ENCODE results near the gene PTGFRN. TPM values are rescaled to one million over a fixed set of nuclear protein-coding genes. Genes with fewer than 3 reads are reported as not detected.

PTGFRN gene
- total RNA-seq, 1 donor from 2014 or later = 91.3 TPM

DNA sequence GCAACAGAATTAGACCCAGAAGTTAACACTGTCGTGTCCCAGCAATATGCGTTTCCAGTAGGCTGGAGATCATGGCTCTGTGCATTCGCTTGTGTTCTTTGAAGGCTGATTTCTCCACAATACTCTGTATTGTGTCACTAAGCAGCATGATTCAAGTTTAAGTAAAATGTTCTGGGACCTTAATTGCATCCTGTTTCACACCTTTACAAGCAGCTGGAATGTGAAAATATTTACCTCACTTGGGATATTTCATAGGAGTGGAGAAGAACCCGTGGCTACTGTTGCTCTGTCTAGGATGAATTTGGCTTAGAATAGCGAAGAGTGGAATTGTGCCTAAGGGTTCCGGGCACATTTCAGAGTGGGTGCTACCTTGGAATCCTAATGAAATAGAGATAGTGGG is 6.3 kb downstream of the PTGFRN start:
- DNase-seq (ENCODE audit: low read depth) = peak; percentile 14
- TF ChIP-seq, protein P1, sequence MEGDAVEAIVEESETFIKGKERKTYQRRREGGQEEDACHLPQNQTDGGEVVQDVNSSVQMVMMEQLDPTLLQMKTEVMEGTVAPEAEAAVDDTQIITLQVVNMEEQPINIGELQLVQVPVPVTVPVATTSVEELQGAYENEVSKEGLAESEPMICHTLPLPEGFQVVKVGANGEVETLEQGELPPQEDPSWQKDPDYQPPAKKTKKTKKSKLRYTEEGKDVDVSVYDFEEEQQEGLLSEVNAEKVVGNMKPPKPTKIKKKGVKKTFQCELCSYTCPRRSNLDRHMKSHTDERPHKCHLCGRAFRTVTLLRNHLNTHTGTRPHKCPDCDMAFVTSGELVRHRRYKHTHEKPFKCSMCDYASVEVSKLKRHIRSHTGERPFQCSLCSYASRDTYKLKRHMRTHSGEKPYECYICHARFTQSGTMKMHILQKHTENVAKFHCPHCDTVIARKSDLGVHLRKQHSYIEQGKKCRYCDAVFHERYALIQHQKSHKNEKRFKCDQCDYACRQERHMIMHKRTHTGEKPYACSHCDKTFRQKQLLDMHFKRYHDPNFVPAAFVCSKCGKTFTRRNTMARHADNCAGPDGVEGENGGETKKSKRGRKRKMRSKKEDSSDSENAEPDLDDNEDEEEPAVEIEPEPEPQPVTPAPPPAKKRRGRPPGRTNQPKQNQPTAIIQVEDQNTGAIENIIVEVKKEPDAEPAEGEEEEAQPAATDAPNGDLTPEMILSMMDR (IDR thresholded peaks at IDR 0.05; ENCODE audit: insufficient read depth, low read length, poor library complexity, severe bottlenecking) = no peak
- Histone ChIP-seq H3K4me3 (ENCODE audit: low read depth, low read length) (no peak overlapping the region), H3K36me3 (ENCODE audit: control insufficient read depth, insufficient read depth, low read length) (no peaks in the 10 kb centered on the region), H3K27me3 (ENCODE audit: control insufficient read depth, insufficient read depth, low read length) (no peaks in the 10 kb centered on the region)

DNA sequence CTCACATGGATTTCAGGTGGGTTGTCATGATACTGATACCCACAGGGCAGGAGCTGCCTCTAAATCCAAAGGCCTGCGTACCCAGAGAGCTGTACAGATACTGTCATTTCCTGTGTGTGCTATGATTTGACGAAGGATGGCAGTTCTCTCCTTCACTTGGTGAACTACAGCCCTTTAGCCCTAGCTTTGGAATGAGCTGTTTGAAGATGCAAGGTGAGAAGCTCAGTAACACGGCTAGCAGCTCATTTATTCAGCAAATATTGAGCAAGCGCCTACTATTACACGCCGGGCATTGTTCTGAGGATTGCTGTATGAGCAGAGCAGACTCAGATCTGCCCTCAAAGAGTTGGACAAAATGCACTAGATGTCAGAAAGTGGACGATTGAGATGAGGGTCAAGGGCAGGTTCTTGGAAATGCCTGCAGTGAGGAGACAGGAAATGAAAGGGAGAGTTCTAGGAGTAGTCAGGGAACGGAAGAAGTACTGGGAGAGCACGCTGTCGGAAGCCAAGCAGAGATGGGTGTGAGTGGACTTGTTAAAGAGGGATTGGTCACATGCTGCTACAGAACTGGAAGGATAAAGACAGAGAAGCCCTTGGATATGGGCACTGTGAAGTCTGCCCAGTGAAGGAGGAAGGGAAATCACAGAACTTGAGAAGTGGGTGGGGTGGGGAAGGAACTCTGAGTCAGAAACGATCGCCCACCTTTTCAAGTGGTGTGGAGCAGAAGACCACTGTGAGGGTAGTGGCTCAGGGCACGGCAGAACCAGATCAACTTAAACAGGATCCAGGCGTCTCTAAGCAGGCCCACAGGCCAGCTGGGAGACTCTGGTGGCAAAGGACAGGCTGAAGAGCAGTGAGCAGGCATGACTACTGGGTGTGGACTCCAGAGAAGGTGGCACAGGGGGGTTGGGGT is 7.1 kb downstream of the PTGFRN start:
- H3K27me3 ChIP-seq (ENCODE audit: control insufficient read depth, insufficient read depth, low read length) = no peaks in the 10 kb centered on the region
- no peak for DNase-seq (ENCODE audit: low read depth)
- no peaks in the 10 kb centered on the region for H3K36me3 ChIP-seq (ENCODE audit: control insufficient read depth, insufficient read depth, low read length)
- H3K4me3 ChIP-seq (ENCODE audit: low read depth, low read length) = no peak overlapping the region
- TF ChIP-seq, protein P1 (IDR thresholded peaks at IDR 0.05; ENCODE audit: insufficient read depth, low read length, poor library complexity, severe bottlenecking) = no peak

DNA sequence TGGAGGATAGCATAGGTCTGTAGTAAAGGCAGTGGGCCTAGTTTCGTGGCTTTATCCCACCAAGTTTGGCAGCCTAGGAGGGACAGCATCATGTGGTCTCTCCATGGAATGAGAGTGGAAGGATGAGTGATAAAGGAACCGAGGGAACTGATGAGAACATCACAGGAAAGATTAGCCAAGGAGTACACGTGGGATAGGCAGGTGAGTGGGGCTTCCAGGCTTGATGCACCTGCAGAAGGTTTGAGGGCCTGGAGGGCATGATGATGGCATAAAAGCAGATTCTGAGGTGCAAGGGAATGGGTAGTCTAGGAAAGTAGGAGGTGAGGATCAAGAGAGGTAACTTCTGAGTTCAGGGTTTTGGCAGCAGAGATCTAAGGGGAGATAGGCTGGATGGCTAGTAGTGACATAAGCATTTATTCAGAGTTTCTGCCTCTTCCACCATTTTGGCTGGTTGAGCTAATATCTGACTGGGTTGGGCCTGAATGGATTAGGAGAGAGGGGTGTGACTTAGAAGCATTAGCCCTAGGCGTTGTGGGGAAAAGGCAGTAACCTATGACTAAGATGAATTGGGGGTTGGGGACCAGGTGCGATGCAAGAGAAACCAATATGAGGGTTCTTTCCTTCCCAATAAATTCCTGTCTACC is 9.1 kb downstream of the PTGFRN start:
- Histone ChIP-seq H3K4me3 (ENCODE audit: low read depth, low read length) (no peak overlapping the region), H3K27me3 (ENCODE audit: control insufficient read depth, insufficient read depth, low read length) (no peaks in the 10 kb centered on the region), H3K36me3 (ENCODE audit: control insufficient read depth, insufficient read depth, low read length) (no peaks in the 10 kb centered on the region)
- TF ChIP-seq, protein P1 (IDR thresholded peaks at IDR 0.05; ENCODE audit: insufficient read depth, low read length, poor library complexity, severe bottlenecking) = no peak
- DNase-seq (ENCODE audit: low read depth) = no peak

DNA sequence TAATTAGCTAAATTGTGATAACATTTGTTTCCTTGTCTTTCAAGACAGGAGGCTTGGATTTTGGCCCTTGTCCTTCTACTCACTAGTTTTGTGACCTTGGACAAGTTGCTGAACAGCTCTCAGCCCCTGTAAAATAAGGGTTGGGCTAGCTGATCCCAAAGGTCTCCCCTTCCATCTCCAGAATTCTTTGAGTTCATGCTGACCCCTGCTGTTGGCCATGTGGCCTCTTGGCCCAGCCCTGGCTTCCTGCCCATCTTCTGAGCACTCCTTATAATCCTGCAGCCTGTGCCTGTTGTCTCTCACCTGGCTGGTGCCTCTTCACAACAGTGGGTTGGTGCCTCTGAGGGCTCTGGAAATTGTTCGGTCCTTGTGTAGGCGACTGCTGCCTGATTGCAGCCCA is 10.1 kb downstream of the PTGFRN start:
- H3K36me3 ChIP-seq (ENCODE audit: control insufficient read depth, insufficient read depth, low read length) = no peaks in the 10 kb centered on the region
- DNase-seq (ENCODE audit: low read depth) = no peak
- TF ChIP-seq, protein P1 (IDR thresholded peaks at IDR 0.05; ENCODE audit: insufficient read depth, low read length, poor library complexity, severe bottlenecking) = no peak
- no peaks in the 10 kb centered on the region for H3K27me3 ChIP-seq (ENCODE audit: control insufficient read depth, insufficient read depth, low read length)
- no peak overlapping the region for H3K4me3 ChIP-seq (ENCODE audit: low read depth, low read length)

DNA sequence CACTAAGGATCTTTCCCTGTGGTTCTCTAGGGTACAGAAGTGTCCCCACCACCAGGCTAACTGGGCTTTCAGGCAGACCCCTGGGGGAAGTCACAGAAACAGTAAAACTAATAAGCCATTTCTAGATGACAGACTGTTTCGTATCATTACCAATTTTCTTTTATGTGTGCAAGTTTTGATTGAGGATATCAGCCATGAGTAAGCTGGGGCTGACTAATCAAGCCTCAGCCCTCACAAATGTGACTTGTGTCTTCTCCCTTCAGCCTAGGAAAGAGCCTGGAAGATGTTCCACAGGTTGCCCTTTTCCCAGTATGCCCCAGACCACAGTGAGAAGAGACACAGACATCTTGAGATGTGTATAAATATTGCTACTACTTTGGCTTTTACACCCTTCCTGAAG is 10.5 kb downstream of the PTGFRN start:
- DNase-seq (ENCODE audit: low read depth) = no peak
- no peaks in the 10 kb centered on the region for H3K27me3 ChIP-seq (ENCODE audit: control insufficient read depth, insufficient read depth, low read length)
- H3K36me3 ChIP-seq (ENCODE audit: control insufficient read depth, insufficient read depth, low read length) = no peaks in the 10 kb centered on the region
- TF ChIP-seq, protein P1 (IDR thresholded peaks at IDR 0.05; ENCODE audit: insufficient read depth, low read length, poor library complexity, severe bottlenecking) = no peak
- H3K4me3 ChIP-seq (ENCODE audit: low read depth, low read length) = no peak overlapping the region

All from kidney epithelial cell (primary cell).